Neuronal stem cell (in vitro differentiated cells): ENCODE data around the gene FAM118B.
A peak's percentile ranks its signal among the peaks of the same experiment; 100 is the strongest.

Experiments
- DNase-seq: peaks from one replicate; pipeline ENCODE4 v3.0.0-alpha.2; 2013; ENCODE audit warnings: low spot score
- H2AFZ ChIP-seq: one replicate; pipeline ENCODE4 v1.6.1; 2013; ENCODE audit warnings: mild to moderate bottlenecking, low read length, inconsistent platforms
- H2AK5ac ChIP-seq: 2 replicates; pipeline ENCODE4 v1.6.1; 2013; ENCODE audit warnings: low read depth, mild to moderate bottlenecking, inconsistent platforms, low read length, moderate library complexity, mixed read lengths
- H2BK120ac ChIP-seq: 2 replicates; pipeline ENCODE4 v1.6.1; 2013; ENCODE audit warnings: low read depth, mild to moderate bottlenecking, inconsistent platforms, low read length, moderate library complexity, mixed read lengths
- H2BK12ac ChIP-seq: one replicate; pipeline ENCODE4 v1.6.1; 2013; ENCODE audit warnings: low read length, inconsistent platforms
- H2BK15ac ChIP-seq: 2 replicates; pipeline ENCODE4 v1.6.1; 2013; ENCODE audit warnings: mild to moderate bottlenecking, low read length, inconsistent platforms, mixed read lengths
- H2BK5ac ChIP-seq: one replicate; pipeline ENCODE4 v1.6.1; 2013; ENCODE audit warnings: inconsistent platforms, mild to moderate bottlenecking, low read length, moderate library complexity
- H3K14ac ChIP-seq: one replicate; pipeline ENCODE4 v1.6.1; 2013; ENCODE audit warnings: low read length, inconsistent platforms
- H3K18ac ChIP-seq: 2 replicates; pipeline ENCODE4 v1.6.1; 2013; ENCODE audit warnings: low read length, inconsistent platforms
- H3K23ac ChIP-seq: 2 replicates; pipeline ENCODE4 v1.6.1; 2013; ENCODE audit warnings: low read depth, mild to moderate bottlenecking, mixed read lengths, low read length, inconsistent platforms; ENCODE audit not compliant: poor library complexity
- H3K27ac ChIP-seq: replicated peaks from 3 replicates; pipeline ENCODE4 v1.5.1; 2013; ENCODE audit warnings: low read length, inconsistent platforms
- H3K27me3 ChIP-seq, 3 experiments: 2 replicates each; pipeline ENCODE4 v1.6.1; 2013; ENCODE audit warnings: low read length in 3 of 3, mild to moderate bottlenecking in 2 of 3, inconsistent platforms in 1 of 3, low read depth in 1 of 3, mixed read lengths in 1 of 3, moderate library complexity in 1 of 3; ENCODE audit not compliant: control insufficient read depth in 3 of 3, insufficient read depth in 3 of 3
- H3K36me3 ChIP-seq, 2 donors: replicated peaks in 1 of 2; 2 replicates each; pipeline ENCODE4 v1.6.1; 2013; ENCODE audit warnings: low read length in 2 of 2; ENCODE audit not compliant: control insufficient read depth in 2 of 2, insufficient read depth in 2 of 2
- H3K4ac ChIP-seq: 2 replicates; pipeline ENCODE4 v1.6.1; 2013; ENCODE audit warnings: inconsistent platforms, mild to moderate bottlenecking, low read length, moderate library complexity
- H3K4me1 ChIP-seq, 2 donors: 1 replicate in 1 of 2; 2 replicates in 1 of 2; pipeline ENCODE4 v1.6.1; 2013; ENCODE audit warnings: low read length in 2 of 2, low read depth in 1 of 2; ENCODE audit not compliant: control insufficient read depth in 2 of 2, insufficient read depth in 1 of 2
- H3K4me2 ChIP-seq: one replicate; pipeline ENCODE4 v1.6.1; 2013; ENCODE audit warnings: mild to moderate bottlenecking, low read length, inconsistent platforms; ENCODE audit not compliant: insufficient read depth, poor library complexity, severe bottlenecking
- H3K4me3 ChIP-seq, 2 donors: 2 replicates each; pipeline ENCODE4 v1.5.1; 2013; ENCODE audit warnings: low read length in 2 of 2, mild to moderate bottlenecking in 2 of 2, inconsistent platforms in 1 of 2, moderate library complexity in 1 of 2
- H3K79me1 ChIP-seq: one replicate; pipeline ENCODE4 v1.6.1; 2013; ENCODE audit warnings: low read depth, mild to moderate bottlenecking, inconsistent platforms, low read length, moderate library complexity
- H3K9ac ChIP-seq: one replicate; pipeline ENCODE4 v1.6.1; 2013; ENCODE audit warnings: mild to moderate bottlenecking, low read depth, low read length, inconsistent platforms; ENCODE audit not compliant: poor library complexity
- H3K9me3 ChIP-seq, 2 donors: replicated peaks in 1 of 2; 2 replicates each; pipeline versions ENCODE3 to v1.6.1; 2013; ENCODE audit warnings: low read length in 2 of 2, mild to moderate bottlenecking in 2 of 2, inconsistent platforms in 1 of 2, low read depth in 1 of 2, mixed read lengths in 1 of 2, moderate library complexity in 1 of 2; ENCODE audit not compliant: control insufficient read depth in 2 of 2, insufficient read depth in 1 of 2
- H4K8ac ChIP-seq: one replicate; pipeline ENCODE4 v1.6.1; 2013; ENCODE audit warnings: low read depth, mild to moderate bottlenecking, inconsistent platforms, low read length, moderate library complexity
- H4K91ac ChIP-seq: one replicate; pipeline ENCODE4 v1.6.1; 2013; ENCODE audit warnings: low read length, low read depth, mild to moderate bottlenecking, inconsistent platforms; ENCODE audit not compliant: poor library complexity
- WGBS, 2 donors: extraction: QIAGEN DNeasy Blood & Tissue Kit; methylation state at CpG; one replicate each; pipeline ENCODE4 v1.1.7; 2013; ENCODE audit warnings: missing lambda C conversion rate in 2 of 2, mixed read lengths in 1 of 2; ENCODE audit not compliant: insufficient read length in 2 of 2, insufficient replicate concordance in 1 of 2; ENCODE audit errors: extremely low coverage in 2 of 2; 5-methylcytosine and 5-hydroxymethylcytosine counted together

FAM118B gene

DNA sequence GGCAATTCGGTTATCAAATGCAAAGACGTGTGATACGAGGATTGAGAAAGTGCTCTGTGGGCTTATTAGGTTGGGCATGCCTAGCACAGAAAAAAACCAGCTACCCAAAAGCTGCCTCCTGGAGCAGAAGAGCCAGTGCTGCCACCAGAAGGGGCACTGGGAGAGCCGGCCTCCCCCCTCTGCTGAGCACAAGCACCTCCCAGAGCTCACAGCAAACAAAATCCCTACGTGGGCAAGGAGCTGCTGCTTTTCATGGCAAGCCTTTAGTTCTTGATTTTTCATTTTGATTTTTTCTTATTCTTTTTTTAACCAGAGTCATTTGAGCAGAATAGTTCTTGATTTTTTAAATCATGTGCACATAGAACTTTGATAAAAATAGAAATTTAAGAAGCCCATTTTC is 12.9 kb upstream of the FAM118B start:
- WGBS, 2 donors: no CpG with 5 or more reads among the region's 5 CpGs
- H2BK15ac ChIP-seq: no peak overlapping the region
- H2BK120ac ChIP-seq: no peak overlapping the region
- H3K18ac ChIP-seq: no peak overlapping the region
- no peak overlapping the region for H4K91ac ChIP-seq
- H3K27me3 ChIP-seq: peaks cover 0 to 1% (median 0%) of the 10 kb centered on the region in 3 experiments
- H3K27ac ChIP-seq: no peak overlapping the region
- no peak overlapping the region for H3K4me2 ChIP-seq
- no peak overlapping the region for H2BK5ac ChIP-seq
- no peak overlapping the region for H3K4me3 ChIP-seq
- H3K4me1 ChIP-seq: no peaks in the 10 kb centered on the region
- DNase-seq: no peak
- no peak overlapping the region for H3K4ac ChIP-seq
- H2BK12ac ChIP-seq: no peak overlapping the region
- H4K8ac ChIP-seq: no peak overlapping the region
- no peak overlapping the region for H3K23ac ChIP-seq
- no peak overlapping the region for H3K14ac ChIP-seq
- H3K9me3 ChIP-seq: peaks cover 15 to 23% of the 10 kb centered on the region in 2 donors
- no peak overlapping the region for H3K9ac ChIP-seq
- no peak overlapping the region for H2AK5ac ChIP-seq
- H2AFZ ChIP-seq: no peak overlapping the region
- H3K79me1 ChIP-seq: no peaks in the 10 kb centered on the region
- peaks cover 52 to 85% of the 10 kb centered on the region in 2 donors for H3K36me3 ChIP-seq

DNA sequence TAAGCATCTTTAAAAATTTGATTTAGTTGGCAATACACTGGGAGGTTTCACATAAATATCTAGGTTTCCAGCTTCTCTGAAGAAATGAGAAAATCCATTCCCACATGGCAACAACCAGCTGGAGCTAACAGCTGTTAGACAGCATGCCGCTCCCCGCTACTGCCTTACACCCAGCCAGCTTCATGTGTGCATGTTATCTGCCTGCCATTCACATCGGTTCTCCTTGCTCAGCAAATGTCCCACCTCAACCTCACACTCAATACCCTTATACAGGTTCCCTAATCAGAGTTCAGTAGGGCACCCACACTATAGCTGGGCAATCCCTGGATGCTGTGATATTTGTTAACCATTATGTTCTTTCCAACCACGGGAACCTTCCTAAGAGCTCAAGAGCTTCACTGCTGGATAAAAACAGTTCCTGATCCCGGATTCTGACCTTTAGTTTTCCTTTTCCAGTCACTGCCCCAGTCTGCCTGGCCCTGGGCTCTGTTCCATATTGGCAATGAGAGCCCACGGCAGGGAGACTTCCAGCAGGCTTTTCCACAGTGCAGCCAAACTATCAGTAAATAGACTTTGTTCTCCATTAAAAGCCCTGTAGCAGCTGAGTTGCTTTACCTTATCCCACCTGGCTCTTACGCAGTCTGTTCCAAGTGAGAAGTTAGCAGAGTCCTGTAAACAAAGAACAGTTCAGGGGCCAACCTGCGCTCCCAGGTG is 8.8 kb upstream of the FAM118B start:
- Histone ChIP-seq H3K27me3 (no peaks in the 10 kb centered on the region), H3K4ac (no peak overlapping the region), H3K36me3 (peaks cover 54 to 96% of the 10 kb centered on the region in 2 donors), H2BK120ac (no peak overlapping the region), H4K91ac (no peak overlapping the region), H2BK12ac (no peak overlapping the region), H2AFZ (no peak overlapping the region), H4K8ac (no peak overlapping the region), H3K79me1 (peaks cover 3% of the 10 kb centered on the region), H3K18ac (no peak overlapping the region), H2AK5ac (no peak overlapping the region), H3K27ac (no peak overlapping the region), H3K4me1 (no peaks in the 10 kb centered on the region), H3K23ac (no peak overlapping the region), H3K14ac (no peak overlapping the region), H3K4me3 (no peak overlapping the region), H2BK15ac (no peak overlapping the region), H3K4me2 (no peak overlapping the region), H3K9ac (no peak overlapping the region), H3K9me3 (peaks cover 0 to 6% of the 10 kb centered on the region in 2 donors), H2BK5ac (no peak overlapping the region)
- WGBS, 2 donors: no CpG with 5 or more reads among the region's 8 CpGs
- no peak for DNase-seq

DNA sequence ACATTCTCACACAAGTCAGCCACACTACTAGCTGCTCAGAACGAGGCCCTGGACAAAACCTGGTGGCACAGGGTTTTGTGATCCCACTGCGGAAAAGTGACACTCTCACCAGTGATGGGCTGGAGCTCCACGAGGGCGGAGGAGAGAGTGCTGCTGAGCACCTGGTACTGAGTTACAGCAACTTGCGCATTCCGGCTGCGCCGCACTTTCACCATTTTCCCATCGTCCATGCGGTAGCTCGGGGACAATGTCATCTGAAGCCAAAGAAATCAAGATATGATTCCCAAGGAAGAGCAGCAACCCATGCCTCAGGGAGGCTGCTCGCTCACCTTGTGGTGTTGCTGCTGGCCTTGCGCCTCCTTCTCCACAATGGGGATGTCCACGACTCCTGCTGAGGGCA is 6.2 kb upstream of the FAM118B start:
- Histone ChIP-seq H3K18ac (no peak overlapping the region), H4K8ac (no peak overlapping the region), H3K36me3 (peaks cover 47 to 98% of the 10 kb centered on the region in 2 donors), H3K27me3 (no peaks in the 10 kb centered on the region), H3K23ac (peak overlapping the region; percentile 65), H2BK15ac (no peak overlapping the region), H3K9ac (no peak overlapping the region), H2AK5ac (no peak overlapping the region), H2AFZ (no peak overlapping the region), H2BK120ac (no peak overlapping the region), H3K79me1 (peaks cover 3% of the 10 kb centered on the region), H2BK12ac (no peak overlapping the region), H3K4me2 (no peak overlapping the region), H3K27ac (no peak overlapping the region), H2BK5ac (peak overlapping the region; percentile 35), H3K4me1 (no peaks in the 10 kb centered on the region), H3K9me3 (no peaks in the 10 kb centered on the region), H4K91ac (no peak overlapping the region), H3K14ac (no peak overlapping the region), H3K4me3 (no peak overlapping the region), H3K4ac (no peak overlapping the region)
- WGBS, 2 donors: no CpG with 5 or more reads among the region's 14 CpGs
- DNase-seq: no peak

DNA sequence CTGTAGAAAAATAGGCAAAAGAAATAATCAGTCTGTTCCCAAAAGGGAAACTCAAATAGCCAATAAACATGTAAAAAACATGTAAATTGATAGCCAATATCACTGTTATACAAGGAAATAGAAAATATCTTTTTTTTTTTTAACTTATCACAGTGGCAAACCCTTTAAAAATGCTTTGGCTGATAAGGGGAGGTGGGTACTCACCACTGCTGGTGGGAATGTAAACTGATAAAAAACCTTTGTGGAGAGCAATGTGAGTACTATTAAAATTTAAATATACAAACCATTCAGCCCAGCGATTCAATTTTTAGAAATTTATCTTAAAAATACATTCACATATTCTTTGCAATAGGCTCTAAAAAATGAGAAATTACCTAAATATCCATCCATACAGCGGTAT is 3.7 kb upstream of the FAM118B start:
- H3K27me3 ChIP-seq: no peaks in the 10 kb centered on the region
- H3K4me3 ChIP-seq: no peak overlapping the region
- no peak overlapping the region for H3K23ac ChIP-seq
- no peak overlapping the region for H4K8ac ChIP-seq
- peaks cover 32 to 72% of the 10 kb centered on the region in 2 donors for H3K36me3 ChIP-seq
- H3K9ac ChIP-seq: no peak overlapping the region
- no peak overlapping the region for H2BK15ac ChIP-seq
- no peak overlapping the region for H3K4me2 ChIP-seq
- WGBS, 2 donors: no CpG with 5 or more reads among the region's 2 CpGs
- H2AFZ ChIP-seq: no peak overlapping the region
- no peak overlapping the region for H2BK12ac ChIP-seq
- H4K91ac ChIP-seq: no peak overlapping the region
- no peak overlapping the region for H3K18ac ChIP-seq
- H2BK120ac ChIP-seq: no peak overlapping the region
- no peak for DNase-seq
- no peak overlapping the region for H3K14ac ChIP-seq
- peaks cover 0 to 5% of the 10 kb centered on the region in 2 donors for H3K4me1 ChIP-seq
- no peak overlapping the region for H3K27ac ChIP-seq
- peaks cover 3% of the 10 kb centered on the region for H3K79me1 ChIP-seq
- H2BK5ac ChIP-seq: no peak overlapping the region
- H3K9me3 ChIP-seq: no peaks in the 10 kb centered on the region
- H2AK5ac ChIP-seq: no peak overlapping the region
- H3K4ac ChIP-seq: no peak overlapping the region
